ENCODE results near the gene DENND4A. TPM values are rescaled to one million over a fixed set of nuclear protein-coding genes. Genes with fewer than 3 reads are reported as not detected.

Gene DENND4A
- total RNA-seq, 1 donor from 2014 or later, result 23.7 TPM

GRCh38 chr15:65837301-65838294, 45.5 kb upstream of the DENND4A start:
- Mint-ChIP-seq H3K9me3 (ENCODE audit: unreplicated experiment) (peaks cover 2% of the 10 kb centered on the region), H3K36me3 (ENCODE audit: unreplicated experiment) (no peaks in the 10 kb centered on the region), H3K4me3 (ENCODE audit: unreplicated experiment) (no peak overlapping the region), H3K27ac (ENCODE audit: unreplicated experiment) (no peak overlapping the region), H3K4me1 (ENCODE audit: low read depth, unreplicated experiment) (peaks cover 16% of the 10 kb centered on the region), H3K27me3 (ENCODE audit: unreplicated experiment) (no peaks in the 10 kb centered on the region)
- no peak for TF ChIP-seq CTCF (IDR thresholded peaks at IDR 0.05; ENCODE audit: partially characterized antibody, unreplicated experiment)
- no peak for DNase-seq

GRCh38 chr15:65836665-65837064, 44.6 kb upstream of the DENND4A start:
- H3K9me3 Mint-ChIP-seq (ENCODE audit: unreplicated experiment), result peaks cover 2% of the 10 kb centered on the region
- peaks cover 21% of the 10 kb centered on the region for H3K4me1 Mint-ChIP-seq (ENCODE audit: low read depth, unreplicated experiment)
- no peak for TF ChIP-seq CTCF (IDR thresholded peaks at IDR 0.05; ENCODE audit: partially characterized antibody, unreplicated experiment)
- H3K36me3 Mint-ChIP-seq (ENCODE audit: unreplicated experiment), result no peaks in the 10 kb centered on the region
- no peaks in the 10 kb centered on the region for H3K27me3 Mint-ChIP-seq (ENCODE audit: unreplicated experiment)
- H3K4me3 Mint-ChIP-seq (ENCODE audit: unreplicated experiment), result no peak overlapping the region
- no peak for DNase-seq
- H3K27ac Mint-ChIP-seq (ENCODE audit: unreplicated experiment), result no peak overlapping the region

GRCh38 chr15:65835447-65835846, 43.4 kb upstream of the DENND4A start:
- H3K9me3 Mint-ChIP-seq (ENCODE audit: unreplicated experiment), result no peaks in the 10 kb centered on the region
- no peak overlapping the region for H3K4me3 Mint-ChIP-seq (ENCODE audit: unreplicated experiment)
- H3K27ac Mint-ChIP-seq (ENCODE audit: unreplicated experiment), result no peak overlapping the region
- no peak for TF ChIP-seq CTCF (IDR thresholded peaks at IDR 0.05; ENCODE audit: partially characterized antibody, unreplicated experiment)
- no peak for DNase-seq
- H3K36me3 Mint-ChIP-seq (ENCODE audit: unreplicated experiment), result no peaks in the 10 kb centered on the region
- no peaks in the 10 kb centered on the region for H3K27me3 Mint-ChIP-seq (ENCODE audit: unreplicated experiment)
- peaks cover 23% of the 10 kb centered on the region for H3K4me1 Mint-ChIP-seq (ENCODE audit: low read depth, unreplicated experiment)

GRCh38 chr15:65834603-65835282, 42.6 kb upstream of the DENND4A start:
- peak overlapping the region; percentile 23 for H3K27ac Mint-ChIP-seq (ENCODE audit: unreplicated experiment)
- no peaks in the 10 kb centered on the region for H3K9me3 Mint-ChIP-seq (ENCODE audit: unreplicated experiment)
- H3K4me3 Mint-ChIP-seq (ENCODE audit: unreplicated experiment), result no peak overlapping the region
- no peak for TF ChIP-seq CTCF (IDR thresholded peaks at IDR 0.05; ENCODE audit: partially characterized antibody, unreplicated experiment)
- no peaks in the 10 kb centered on the region for H3K27me3 Mint-ChIP-seq (ENCODE audit: unreplicated experiment)
- H3K4me1 Mint-ChIP-seq (ENCODE audit: low read depth, unreplicated experiment), result peaks cover 23% of the 10 kb centered on the region
- DNase-seq, result no peak
- H3K36me3 Mint-ChIP-seq (ENCODE audit: unreplicated experiment), result no peaks in the 10 kb centered on the region
